ENCODE data around the gene FOSL2. TPM values are rescaled to one million over a fixed set of nuclear protein-coding genes. Genes with fewer than 3 reads are reported as not detected.

Gene FOSL2
- total RNA-seq, 2 donors from 2014 or later: 27.5 to 33.9 TPM

GRCh38 chr2:28437918-28438317, 45.3 kb downstream of the FOSL2 start:
- no peak for TF ChIP-seq POLR2A (IDR thresholded peaks at IDR 0.05)
- TF ChIP-seq, protein P1, sequence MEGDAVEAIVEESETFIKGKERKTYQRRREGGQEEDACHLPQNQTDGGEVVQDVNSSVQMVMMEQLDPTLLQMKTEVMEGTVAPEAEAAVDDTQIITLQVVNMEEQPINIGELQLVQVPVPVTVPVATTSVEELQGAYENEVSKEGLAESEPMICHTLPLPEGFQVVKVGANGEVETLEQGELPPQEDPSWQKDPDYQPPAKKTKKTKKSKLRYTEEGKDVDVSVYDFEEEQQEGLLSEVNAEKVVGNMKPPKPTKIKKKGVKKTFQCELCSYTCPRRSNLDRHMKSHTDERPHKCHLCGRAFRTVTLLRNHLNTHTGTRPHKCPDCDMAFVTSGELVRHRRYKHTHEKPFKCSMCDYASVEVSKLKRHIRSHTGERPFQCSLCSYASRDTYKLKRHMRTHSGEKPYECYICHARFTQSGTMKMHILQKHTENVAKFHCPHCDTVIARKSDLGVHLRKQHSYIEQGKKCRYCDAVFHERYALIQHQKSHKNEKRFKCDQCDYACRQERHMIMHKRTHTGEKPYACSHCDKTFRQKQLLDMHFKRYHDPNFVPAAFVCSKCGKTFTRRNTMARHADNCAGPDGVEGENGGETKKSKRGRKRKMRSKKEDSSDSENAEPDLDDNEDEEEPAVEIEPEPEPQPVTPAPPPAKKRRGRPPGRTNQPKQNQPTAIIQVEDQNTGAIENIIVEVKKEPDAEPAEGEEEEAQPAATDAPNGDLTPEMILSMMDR (IDR thresholded peaks at IDR 0.05): no peak
- no peaks in the 10 kb centered on the region for H3K36me3 ChIP-seq (replicated peaks in 1 of 2; ENCODE audit: insufficient read depth in 1 of 2, low read depth in 2 of 2)
- peaks cover 11% of the 10 kb centered on the region for H3K4me1 ChIP-seq
- H3K27ac ChIP-seq: no peak overlapping the region
- ATAC-seq (no peak), DNase-seq (no peak)
- H3K4me3 ChIP-seq: no peak overlapping the region
- no peaks in the 10 kb centered on the region for H3K27me3 ChIP-seq
- 94 to 100% methylated on average over 1 to 5 of the region's 5 CpGs for WGBS, 2 donors
- intact Hi-C loops (cut with DNase I): no loop called here
- no peaks in the 10 kb centered on the region for H3K9me3 ChIP-seq

GRCh38 chr2:28438532-28439063, 45.9 kb downstream of the FOSL2 start:
- ATAC-seq (no peak), DNase-seq (no peak)
- no peaks in the 10 kb centered on the region for H3K36me3 ChIP-seq (replicated peaks in 1 of 2; ENCODE audit: insufficient read depth in 1 of 2, low read depth in 2 of 2)
- TF ChIP-seq POLR2A (IDR thresholded peaks at IDR 0.05): no peak
- TF ChIP-seq, protein P1 (IDR thresholded peaks at IDR 0.05): no peak
- intact Hi-C loops (cut with DNase I): no loop called here
- H3K27ac ChIP-seq: no peak overlapping the region
- WGBS, 2 donors: 87 to 88% methylated on average over 13 of the region's 13 CpGs
- peaks cover 11% of the 10 kb centered on the region for H3K4me1 ChIP-seq
- H3K27me3 ChIP-seq: no peaks in the 10 kb centered on the region
- H3K4me3 ChIP-seq: no peak overlapping the region
- no peaks in the 10 kb centered on the region for H3K9me3 ChIP-seq

DNA sequence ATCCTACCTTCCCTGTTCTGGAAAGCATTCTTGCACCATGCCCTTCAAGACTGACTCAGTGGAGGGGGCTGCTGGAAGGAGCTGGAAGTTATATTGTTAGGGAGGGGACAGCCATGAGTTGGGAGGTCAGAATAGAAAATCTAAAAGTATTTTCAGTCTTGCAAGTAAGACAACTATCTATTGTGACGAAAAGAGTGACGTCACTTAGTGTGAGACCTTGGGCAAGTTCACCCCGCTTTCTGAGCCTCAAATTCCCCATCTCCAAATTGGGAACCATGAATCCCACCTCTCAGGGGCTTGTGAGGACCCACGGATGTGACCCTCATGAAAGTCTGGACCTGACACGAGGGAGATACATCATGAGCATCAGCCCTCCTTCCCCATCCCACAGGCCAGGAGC, 46.5 kb downstream of the FOSL2 start:
- intact Hi-C loops (cut with DNase I): no loop called here
- no peaks in the 10 kb centered on the region for H3K36me3 ChIP-seq (replicated peaks in 1 of 2; ENCODE audit: insufficient read depth in 1 of 2, low read depth in 2 of 2)
- peaks cover 11% of the 10 kb centered on the region for H3K4me1 ChIP-seq
- TF ChIP-seq, protein P1 (IDR thresholded peaks at IDR 0.05): no peak
- TF ChIP-seq POLR2A (IDR thresholded peaks at IDR 0.05): no peak
- DNase-seq: no peak
- 81 to 88% methylated on average over 4 to 5 of the region's 5 CpGs for WGBS, 2 donors
- no peak overlapping the region for H3K4me3 ChIP-seq
- no peaks in the 10 kb centered on the region for H3K27me3 ChIP-seq
- no peak overlapping the region for H3K27ac ChIP-seq
- H3K9me3 ChIP-seq: no peaks in the 10 kb centered on the region
- no peak for ATAC-seq

DNA sequence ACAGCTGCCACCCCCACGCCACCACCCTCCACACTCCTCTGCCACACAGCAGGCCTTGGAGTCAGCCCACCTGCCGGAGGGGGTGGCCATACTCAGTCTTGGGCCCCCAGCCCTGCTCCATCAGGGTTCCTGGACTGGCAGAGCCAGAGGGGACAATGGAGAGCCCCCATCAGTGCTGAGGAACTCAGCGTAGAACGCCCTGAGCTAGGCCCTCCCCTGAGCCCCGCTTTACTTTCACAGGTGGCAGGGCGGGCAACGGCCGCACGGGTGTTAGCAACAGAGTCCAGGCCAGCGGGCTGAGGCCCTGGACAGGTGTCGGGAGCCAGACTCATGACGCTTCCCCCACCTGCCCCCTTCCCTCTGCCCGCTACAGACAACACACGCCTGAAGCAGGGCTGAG, 47.1 kb downstream of the FOSL2 start:
- H3K36me3 ChIP-seq (replicated peaks in 1 of 2; ENCODE audit: insufficient read depth in 1 of 2, low read depth in 2 of 2): no peaks in the 10 kb centered on the region
- no peak overlapping the region for H3K4me3 ChIP-seq
- intact Hi-C loops (cut with DNase I): no loop called here
- H3K27ac ChIP-seq: no peak overlapping the region
- WGBS, 2 donors: 89 to 92% methylated on average over 8 to 14 of the region's 14 CpGs
- ATAC-seq: no peak
- no peaks in the 10 kb centered on the region for H3K27me3 ChIP-seq
- TF ChIP-seq POLR2A (IDR thresholded peaks at IDR 0.05): no peak
- TF ChIP-seq, protein P1 (IDR thresholded peaks at IDR 0.05): no peak
- peaks cover 11% of the 10 kb centered on the region for H3K4me1 ChIP-seq
- no peak for DNase-seq
- no peaks in the 10 kb centered on the region for H3K9me3 ChIP-seq

DNA sequence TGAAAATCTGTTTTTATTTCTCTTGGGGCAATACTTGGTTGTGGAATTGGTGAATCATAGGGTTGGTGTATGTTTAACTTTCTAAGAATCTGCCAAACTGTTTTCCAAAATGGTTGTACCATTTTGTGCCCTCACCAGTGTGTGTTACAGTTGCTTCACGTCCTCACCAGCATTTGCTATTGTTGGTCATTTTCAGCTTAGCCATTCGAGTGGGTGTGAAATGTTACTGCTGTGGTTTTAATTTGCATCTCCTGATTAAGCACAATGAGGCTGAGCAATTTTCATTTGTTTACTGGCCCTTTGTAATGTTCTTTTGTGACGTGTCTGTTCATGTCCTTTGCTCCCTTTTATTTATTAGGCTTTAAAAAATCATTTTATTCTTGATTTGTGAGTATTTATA, 49.7 kb downstream of the FOSL2 start:
- Histone ChIP-seq H3K4me3 (no peak overlapping the region), H3K27me3 (no peaks in the 10 kb centered on the region), H3K4me1 (no peaks in the 10 kb centered on the region), H3K36me3 (replicated peaks in 1 of 2; ENCODE audit: insufficient read depth in 1 of 2, low read depth in 2 of 2) (no peaks in the 10 kb centered on the region), H3K9me3 (no peaks in the 10 kb centered on the region), H3K27ac (no peak overlapping the region)
- TF ChIP-seq, protein P1 (IDR thresholded peaks at IDR 0.05): no peak
- TF ChIP-seq POLR2A (IDR thresholded peaks at IDR 0.05): no peak
- intact Hi-C loops (cut with DNase I): no loop called here
- DNase-seq: no peak
- ATAC-seq: no peak
- WGBS, 2 donors: 67 to 74% methylated on average over 3 of the region's 3 CpGs
